ENCODE data around the gene ZNF831.

The ZNF831 gene

GRCh38 chr20:59157961-59158541 lies 5.6 kb upstream of the ZNF831 start:
- no peak for DNase-seq

- no peak for DNase-seq
These were observed 4.9 kb upstream of the ZNF831 start for GRCh38 chr20:59158673-59159072.

GRCh38 chr20:59159091-59159490 lies 4.5 kb upstream of the ZNF831 start:
- no peak for DNase-seq

GRCh38 chr20:59159493-59160376 lies 3.9 kb upstream of the ZNF831 start:
- DNase-seq = no peak

- DNase-seq = no peak
These were observed 3.1 kb upstream of the ZNF831 start for GRCh38 chr20:59160389-59161115.

- no peak for DNase-seq
These were observed 1.9 kb upstream of the ZNF831 start for GRCh38 chr20:59161721-59162120.

GRCh38 chr20:59164686-59165391 lies 1.2 kb downstream of the ZNF831 start:
- DNase-seq = no peak

- no peak for DNase-seq
These were observed 1.8 kb downstream of the ZNF831 start for GRCh38 chr20:59165396-59165795.

GRCh38 chr20:59165891-59166709 lies 2.5 kb downstream of the ZNF831 start:
- no peak for DNase-seq

- no peak for DNase-seq
These were observed 7.1 kb downstream of the ZNF831 start for GRCh38 chr20:59170406-59171349.

- no peak for DNase-seq
These were observed 8.4 kb downstream of the ZNF831 start for GRCh38 chr20:59171986-59172385.

- no peak for DNase-seq
These were observed 10.4 kb downstream of the ZNF831 start for GRCh38 chr20:59173938-59174491.

GRCh38 chr20:59175002-59175401 lies 11.4 kb downstream of the ZNF831 start:
- no peak for DNase-seq

- DNase-seq = no peak
These were observed 12.2 kb downstream of the ZNF831 start for GRCh38 chr20:59175861-59176260.

- no peak for DNase-seq
These were observed 13.2 kb downstream of the ZNF831 start for GRCh38 chr20:59176812-59177211.

- DNase-seq = no peak
These were observed 13.9 kb downstream of the ZNF831 start for GRCh38 chr20:59177266-59178250.

GRCh38 chr20:59178983-59179595 lies 15.5 kb downstream of the ZNF831 start:
- DNase-seq = no peak

GRCh38 chr20:59179988-59180387 lies 16.4 kb downstream of the ZNF831 start:
- DNase-seq = no peak

GRCh38 chr20:59181936-59182335 lies 18.3 kb downstream of the ZNF831 start:
- DNase-seq = no peak

Data from NCI-H2171 (cell line).